Smooth muscle cell (in vitro differentiated cells): Measurements from ENCODE around the gene CARD19. TPM values are rescaled to one million over a fixed set of nuclear protein-coding genes. Genes with fewer than 3 reads are reported as not detected.

ENCODE experiments used
- DNase-seq: peaks from one replicate; lab custom pipeline; 2025; ENCODE audit not compliant: unreplicated experiment; lab: John Stamatoyannopoulos, UW
- H2AFZ ChIP-seq: fragments of 200-600 bp; sonication (generic); 2 replicates; pipeline ENCODE4 v1.6.0; 2016; ENCODE audit warnings: antibody characterized with exemption, low read depth, mild to moderate bottlenecking
- H3F3A ChIP-seq: fragments of 200-600 bp; sonication (generic); 2 replicates; pipeline ENCODE4 v1.6.0; 2017; ENCODE audit warnings: antibody characterized with exemption, low read depth
- H3K27ac ChIP-seq: fragments of 200-600 bp; sonication (generic); 2 replicates; pipeline ENCODE4 v1.5.1; 2016; ENCODE audit warnings: low read depth, mild to moderate bottlenecking
- H3K27me3 ChIP-seq: fragments of 200-600 bp; sonication (generic); 2 replicates; pipeline ENCODE4 v1.6.1; 2016; ENCODE audit warnings: low read depth, mild to moderate bottlenecking
- H3K36me3 ChIP-seq: fragments of 200-600 bp; sonication (generic); 2 replicates; pipeline ENCODE4 v1.5.1; 2016; ENCODE audit warnings: low read depth
- H3K4me1 ChIP-seq: fragments of 200-600 bp; sonication (generic); 2 replicates; pipeline ENCODE4 v1.5.1; 2016; ENCODE audit warnings: low read depth
- H3K4me2 ChIP-seq: fragments of 200-600 bp; sonication (generic); 2 replicates; pipeline ENCODE4 v1.6.0; 2016; ENCODE audit warnings: mild to moderate bottlenecking
- H3K4me3 ChIP-seq: fragments of 200-600 bp; sonication (generic); 2 replicates; pipeline ENCODE4 v1.5.1; 2016; ENCODE audit warnings: mild to moderate bottlenecking
- H3K79me2 ChIP-seq: fragments of 200-600 bp; sonication (generic); 2 replicates; pipeline ENCODE4 v1.6.0; 2016; ENCODE audit warnings: low read depth, mild to moderate bottlenecking
- H3K9ac ChIP-seq: fragments of 200-600 bp; sonication (generic); 2 replicates; pipeline ENCODE4 v1.6.0; 2016; ENCODE audit warnings: low read depth
- H3K9me3 ChIP-seq: fragments of 200-600 bp; sonication (generic); replicated peaks from 2 replicates; pipeline ENCODE4 v1.5.1; 2016; ENCODE audit warnings: low read depth
- H4K20me1 ChIP-seq: fragments of 200-600 bp; sonication (generic); 2 replicates; pipeline ENCODE4 v1.6.0; 2016; ENCODE audit warnings: low read depth
- WGBS: methylation state at CpG from one replicate; pipeline ENCODE4 v1.1.7; 2016; ENCODE audit warnings: low lambda C conversion rate; 5-methylcytosine and 5-hydroxymethylcytosine counted together
- polyA plus RNA-seq: library from polyadenylated mRNA; unstranded; fragments of >200 nt; fragmentation: Nextera tagmentation; extraction: Ambion mirVana; gene quantifications from 2 replicates; pipeline ENCODE4 v1.2.1, GENCODE V29; 2016
- total RNA-seq: library from RNA; depleted of rRNA; stranded (reverse); fragments of >200 nt; gene quantifications from 2 replicates; pipeline ENCODE4 v1.2.3, GENCODE V29; 2014
- TF ChIP-seq, protein P1 (sequence below): fragments of 200-600 bp; sonication (generic); IDR thresholded peaks from 2 replicates; pipeline ENCODE4 v1.5.1; 2017; ENCODE audit warnings: borderline replicate concordance, mild to moderate bottlenecking, antibody characterized with exemption; ENCODE audit not compliant: insufficient read depth, poor library complexity, severe bottlenecking

CARD19 gene
- total and polyA plus RNA-seq, 2 experiments from 2014 or later: 86.0 to 88.1 TPM

DNA sequence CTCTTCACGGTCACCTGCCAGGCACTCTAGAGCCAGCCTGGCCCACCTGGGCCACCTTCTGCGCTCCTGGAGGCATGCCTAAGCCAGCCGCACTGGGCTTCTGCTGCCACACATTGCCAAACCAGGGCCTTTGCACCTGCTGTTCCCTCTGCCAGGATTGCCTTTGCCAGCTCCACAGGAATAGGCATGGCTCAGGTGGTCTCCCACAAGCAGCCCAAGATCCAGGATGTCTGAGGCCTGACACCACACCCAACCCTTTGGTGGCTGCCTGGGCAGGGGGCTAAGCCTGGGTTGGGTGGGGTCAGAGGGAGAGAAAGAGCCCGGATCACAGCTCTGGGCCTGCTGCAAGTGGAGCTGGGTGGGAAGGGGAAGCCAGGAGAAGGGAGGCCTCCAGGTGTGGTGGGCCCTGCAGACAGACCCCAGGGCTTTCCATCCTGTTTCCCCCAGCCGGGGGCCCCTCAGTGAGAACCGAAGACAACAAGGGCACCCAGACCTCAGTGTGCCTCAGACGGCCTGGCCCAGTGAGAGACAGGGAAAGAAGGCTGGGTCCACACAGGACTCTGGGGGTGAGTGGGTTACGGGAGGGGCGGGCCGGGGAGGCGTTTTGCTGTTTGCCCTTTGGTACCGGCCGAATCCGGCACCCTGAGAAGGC, 38.2 kb upstream of the CARD19 start:
- no peaks in the 10 kb centered on the region for H3K27me3 ChIP-seq
- peak overlapping the region; percentile 85 for H3K4me2 ChIP-seq
- peaks cover 8% of the 10 kb centered on the region for H3K4me1 ChIP-seq
- no peak overlapping the region for H3K27ac ChIP-seq
- H3K79me2 ChIP-seq: no peaks in the 10 kb centered on the region
- H2AFZ ChIP-seq: no peak overlapping the region
- H3F3A ChIP-seq: no peaks in the 10 kb centered on the region
- TF ChIP-seq, protein P1, sequence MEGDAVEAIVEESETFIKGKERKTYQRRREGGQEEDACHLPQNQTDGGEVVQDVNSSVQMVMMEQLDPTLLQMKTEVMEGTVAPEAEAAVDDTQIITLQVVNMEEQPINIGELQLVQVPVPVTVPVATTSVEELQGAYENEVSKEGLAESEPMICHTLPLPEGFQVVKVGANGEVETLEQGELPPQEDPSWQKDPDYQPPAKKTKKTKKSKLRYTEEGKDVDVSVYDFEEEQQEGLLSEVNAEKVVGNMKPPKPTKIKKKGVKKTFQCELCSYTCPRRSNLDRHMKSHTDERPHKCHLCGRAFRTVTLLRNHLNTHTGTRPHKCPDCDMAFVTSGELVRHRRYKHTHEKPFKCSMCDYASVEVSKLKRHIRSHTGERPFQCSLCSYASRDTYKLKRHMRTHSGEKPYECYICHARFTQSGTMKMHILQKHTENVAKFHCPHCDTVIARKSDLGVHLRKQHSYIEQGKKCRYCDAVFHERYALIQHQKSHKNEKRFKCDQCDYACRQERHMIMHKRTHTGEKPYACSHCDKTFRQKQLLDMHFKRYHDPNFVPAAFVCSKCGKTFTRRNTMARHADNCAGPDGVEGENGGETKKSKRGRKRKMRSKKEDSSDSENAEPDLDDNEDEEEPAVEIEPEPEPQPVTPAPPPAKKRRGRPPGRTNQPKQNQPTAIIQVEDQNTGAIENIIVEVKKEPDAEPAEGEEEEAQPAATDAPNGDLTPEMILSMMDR: no peak
- 70% methylated on average over 14 of the region's 14 CpGs for WGBS
- no peaks in the 10 kb centered on the region for H3K9me3 ChIP-seq
- H3K9ac ChIP-seq: no peak overlapping the region
- no peak overlapping the region for H3K4me3 ChIP-seq
- no peak for DNase-seq
- H3K36me3 ChIP-seq: no peaks in the 10 kb centered on the region
- H4K20me1 ChIP-seq: no peaks in the 10 kb centered on the region

DNA sequence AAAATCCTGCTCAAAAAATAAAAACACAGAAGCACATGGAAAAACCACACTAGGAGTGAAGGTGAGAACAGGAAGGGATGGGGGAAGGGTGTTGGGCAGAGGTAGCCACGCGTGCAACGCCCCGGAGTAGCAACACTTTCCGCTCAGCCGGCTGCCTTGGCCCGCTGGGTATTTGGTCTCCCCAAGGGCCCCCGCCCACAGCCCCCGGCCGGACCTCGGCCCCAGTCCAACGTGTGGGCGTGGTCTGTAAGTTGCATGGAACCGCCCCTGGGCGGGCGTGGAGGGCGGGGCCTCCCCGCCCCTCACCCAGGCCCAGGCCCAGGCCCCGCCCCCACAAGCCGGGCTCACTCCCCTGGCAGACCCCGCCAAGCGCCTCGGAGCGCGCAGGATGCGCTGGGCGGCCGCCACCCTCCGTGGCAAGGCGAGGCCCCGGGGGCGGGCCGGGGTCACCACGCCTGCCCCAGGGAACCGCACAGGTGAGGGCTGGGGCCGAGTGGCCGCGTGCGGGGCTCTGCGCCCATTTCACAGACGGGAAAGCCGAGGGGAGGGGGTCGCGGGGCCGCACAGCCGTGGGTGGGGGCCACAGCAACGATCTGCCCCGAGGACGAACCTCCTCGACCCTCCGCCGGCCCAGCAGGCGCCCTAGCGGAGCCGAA, 37.5 kb upstream of the CARD19 start, which contains the start of gene SUSD3:
TSS of gene SUSD3 (plus strand) at position 347 of the 656 bp plus-strand sequence. CDS start at position 389, 42 bp downstream.
- Histone ChIP-seq H3K36me3 (no peaks in the 10 kb centered on the region), H3K4me3 (peak within 1 kb of the TSS; percentile 45), H3K79me2 (no peaks in the 10 kb centered on the region), H3K9me3 (no peaks in the 10 kb centered on the region), H3K27me3 (no peaks in the 10 kb centered on the region), H3K27ac (no peak within 1 kb of the TSS), H3K4me2 (peak within 1 kb of the TSS; percentile 85), H4K20me1 (no peaks in the 10 kb centered on the region), H3K9ac (no peak within 1 kb of the TSS), H3K4me1 (peaks cover 4% of the 10 kb centered on the region), H2AFZ (peak within 1 kb of the TSS; percentile 24), H3F3A (no peaks in the 10 kb centered on the region)
- TF ChIP-seq, protein P1: no peak
- whole genome bisulfite sequencing: 4% methylated on average over 17 of the region's 55 CpGs
- no peak for DNase-seq

DNA sequence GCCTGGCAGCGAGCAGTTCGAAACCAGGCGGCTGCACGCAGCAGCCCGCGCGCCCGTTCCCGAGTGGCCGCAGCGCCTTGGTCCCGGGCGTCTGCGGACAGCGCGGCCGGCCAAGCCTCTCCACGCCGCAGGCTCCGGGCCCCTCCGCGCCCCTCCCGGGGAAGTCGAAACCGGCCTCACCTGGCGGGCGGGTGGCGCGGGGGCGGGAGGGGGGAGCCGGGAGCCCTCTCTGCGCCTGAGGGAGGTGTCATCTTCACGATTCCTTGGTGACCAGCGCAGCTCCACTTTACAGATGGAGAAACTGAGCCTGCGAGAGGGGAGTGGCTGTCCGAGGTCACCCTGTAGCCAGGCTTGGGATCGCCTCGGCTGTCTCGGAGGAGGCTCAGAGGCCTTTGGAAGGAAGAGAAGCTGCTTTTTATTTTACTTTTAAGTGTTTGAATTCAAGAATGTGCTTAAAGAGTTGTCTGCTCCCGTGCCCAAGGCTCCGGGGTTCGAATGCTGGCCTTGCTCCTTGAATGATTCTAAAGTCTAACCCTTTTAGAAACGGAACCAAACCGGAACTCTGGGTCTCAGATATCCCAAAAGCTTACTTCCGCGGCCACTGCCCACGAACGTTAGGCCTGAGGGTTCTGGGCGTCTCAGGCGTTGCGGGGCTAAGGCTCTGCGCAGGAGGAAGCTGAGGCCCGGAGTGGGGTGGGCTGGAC, 36.9 kb upstream of the CARD19 start:
- H3K4me2 ChIP-seq: peak overlapping the region; percentile 85

More for the DNA sequence above, 36.9 kb upstream of the CARD19 start:
- H3K79me2 ChIP-seq: no peaks in the 10 kb centered on the region
- no peak overlapping the region for H3K27ac ChIP-seq
- H2AFZ ChIP-seq: peak overlapping the region; percentile 24
- DNase-seq: no peak
- TF ChIP-seq, protein P1: no peak
- H3K4me3 ChIP-seq: peak overlapping the region; percentile 45
- 40% methylated on average over 48 of the region's 53 CpGs for WGBS
- no peaks in the 10 kb centered on the region for H3K9me3 ChIP-seq
- H3K9ac ChIP-seq: no peak overlapping the region
- no peaks in the 10 kb centered on the region for H3K36me3 ChIP-seq
- no peaks in the 10 kb centered on the region for H3F3A ChIP-seq
- H3K27me3 ChIP-seq: no peaks in the 10 kb centered on the region
- H3K4me1 ChIP-seq: peaks cover 2% of the 10 kb centered on the region
- no peaks in the 10 kb centered on the region for H4K20me1 ChIP-seq
